ENCODE results near the gene SGTB. TPM values are rescaled to one million over a fixed set of nuclear protein-coding genes. Genes with fewer than 3 reads are reported as not detected.
A peak's percentile ranks its signal among the peaks of the same experiment; 100 is the strongest.

SGTB gene
- total RNA-seq, 1 donor from 2014 or later, result 6.4 TPM

DNA sequence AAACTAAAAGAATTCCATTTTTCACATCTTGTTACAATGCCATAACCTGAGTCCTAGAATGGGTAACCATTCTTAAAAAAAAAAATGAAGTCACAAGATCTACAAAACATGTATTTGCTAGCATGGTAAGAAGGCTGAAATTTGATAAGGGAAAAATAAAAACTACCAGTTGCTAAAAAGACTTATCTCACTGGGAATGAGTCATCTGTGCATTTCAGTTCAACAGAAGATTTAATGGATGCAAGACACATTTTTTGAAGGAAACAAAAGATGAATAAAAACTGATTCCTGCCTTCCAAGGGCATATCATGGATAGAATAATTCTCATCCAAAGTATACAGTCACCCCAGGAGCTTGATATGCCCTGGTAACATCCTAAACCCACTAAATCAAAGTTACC is 47.2 kb downstream of the SGTB start:
- peaks cover 0 to 23% of the 10 kb centered on the region in 2 donors for H3K36me3 ChIP-seq
- intact Hi-C loops (cut with DNase I), result no loop called here
- DNase-seq (ENCODE audit: extremely low spot score in 2 of 2), result no peak
- no peak overlapping the region for H3K27ac ChIP-seq
- H3K27me3 ChIP-seq, result no peaks in the 10 kb centered on the region
- no peaks in the 10 kb centered on the region for H3K4me1 ChIP-seq
- no peak overlapping the region for H3K4me3 ChIP-seq
- H3K9me3 ChIP-seq, result no peaks in the 10 kb centered on the region
- no peak for TF ChIP-seq POLR2A (IDR thresholded peaks at IDR 0.05)
- TF ChIP-seq CTCF (IDR thresholded peaks at IDR 0.05), result no peak
- TF ChIP-seq POLR2AphosphoS5 (IDR thresholded peaks at IDR 0.05; ENCODE audit: insufficient read depth in 1 of 2, low read depth in 1 of 2), result no peak

- no peaks in the 10 kb centered on the region for H3K4me1 ChIP-seq
- no peaks in the 10 kb centered on the region for H3K9me3 ChIP-seq
- intact Hi-C loops (cut with DNase I), result no loop called here
- no peak overlapping the region for H3K4me3 ChIP-seq
- H3K36me3 ChIP-seq, result peaks cover 0 to 24% of the 10 kb centered on the region in 2 donors
- no peak for DNase-seq (ENCODE audit: extremely low spot score in 2 of 2)
- TF ChIP-seq CTCF (IDR thresholded peaks at IDR 0.05), result no peak
- TF ChIP-seq POLR2AphosphoS5 (IDR thresholded peaks at IDR 0.05; ENCODE audit: insufficient read depth in 1 of 2, low read depth in 1 of 2), result no peak
- no peak for TF ChIP-seq POLR2A (IDR thresholded peaks at IDR 0.05)
- H3K27ac ChIP-seq, result no peak overlapping the region
- H3K27me3 ChIP-seq, result no peaks in the 10 kb centered on the region
Measured at GRCh38 chr5:65672796-65673195, 49.1 kb downstream of the SGTB start.

- Histone ChIP-seq H3K4me1 (no peaks in the 10 kb centered on the region), H3K27me3 (no peaks in the 10 kb centered on the region), H3K27ac (no peak overlapping the region), H3K4me3 (no peak overlapping the region), H3K36me3 (peaks cover 0 to 33% of the 10 kb centered on the region in 2 donors), H3K9me3 (no peaks in the 10 kb centered on the region)
- intact Hi-C loops (cut with DNase I), result no loop called here
- TF ChIP-seq POLR2AphosphoS5 (IDR thresholded peaks at IDR 0.05; ENCODE audit: insufficient read depth in 1 of 2, low read depth in 1 of 2) (no peak), POLR2A (IDR thresholded peaks at IDR 0.05) (no peak), CTCF (IDR thresholded peaks at IDR 0.05) (no peak)
- no peak for DNase-seq (ENCODE audit: extremely low spot score in 2 of 2)
Measured at GRCh38 chr5:65668696-65669095, 53.2 kb downstream of the SGTB start.

DNA sequence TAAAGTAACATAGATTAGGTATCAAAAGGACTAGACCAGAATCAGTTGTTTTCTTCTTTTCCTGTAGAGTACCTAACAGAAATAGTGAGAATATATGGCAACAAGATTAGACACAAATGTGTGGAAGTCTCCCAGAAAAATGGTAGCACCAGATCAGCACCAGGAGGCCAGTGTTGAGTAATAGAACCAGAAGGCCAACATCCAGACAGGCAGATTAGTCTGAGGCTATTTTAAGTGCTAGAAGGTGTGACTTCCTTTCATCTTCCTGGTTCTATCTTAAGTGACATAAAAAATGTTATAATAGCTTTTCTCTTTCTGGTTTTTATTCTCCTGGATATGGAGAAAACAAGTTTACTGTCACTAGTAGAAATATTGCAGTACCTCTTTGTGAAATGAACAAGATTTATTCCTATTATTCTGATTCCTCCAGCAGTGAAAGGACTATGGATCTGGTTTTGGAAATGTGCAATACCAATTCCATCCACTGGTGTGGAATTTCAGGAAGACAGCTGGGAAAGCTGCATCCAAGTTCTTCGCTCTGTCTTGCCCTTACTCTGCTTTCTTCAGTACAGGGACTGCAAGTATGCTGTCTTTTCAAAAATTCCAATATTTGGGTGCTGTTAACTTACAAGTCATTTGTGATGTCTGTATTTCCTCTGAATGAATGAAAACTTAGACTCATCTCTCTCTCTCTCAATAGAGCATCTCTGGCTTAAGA is 57.9 kb downstream of the SGTB start:
- Histone ChIP-seq H3K4me3 (no peak overlapping the region), H3K27me3 (no peaks in the 10 kb centered on the region), H3K9me3 (no peaks in the 10 kb centered on the region), H3K27ac (no peak overlapping the region), H3K4me1 (no peaks in the 10 kb centered on the region), H3K36me3 (peaks cover 0 to 17% of the 10 kb centered on the region in 2 donors)
- TF ChIP-seq CTCF (IDR thresholded peaks at IDR 0.05) (peak in 1 of 3 experiments; percentile 15), POLR2AphosphoS5 (IDR thresholded peaks at IDR 0.05; ENCODE audit: insufficient read depth in 1 of 2, low read depth in 1 of 2) (no peak)
- intact Hi-C loops (cut with DNase I), result no loop called here
- DNase-seq (ENCODE audit: extremely low spot score in 2 of 2), result no peak

- Histone ChIP-seq H3K36me3 (peaks cover 0 to 17% of the 10 kb centered on the region in 2 donors), H3K4me1 (no peaks in the 10 kb centered on the region), H3K27me3 (no peaks in the 10 kb centered on the region), H3K27ac (no peak overlapping the region), H3K9me3 (no peaks in the 10 kb centered on the region), H3K4me3 (no peak overlapping the region)
- TF ChIP-seq CTCF (IDR thresholded peaks at IDR 0.05) (no peak), POLR2AphosphoS5 (IDR thresholded peaks at IDR 0.05; ENCODE audit: insufficient read depth in 1 of 2, low read depth in 1 of 2) (no peak), POLR2A (IDR thresholded peaks at IDR 0.05) (no peak)
- intact Hi-C loops (cut with DNase I), result no loop called here
- no peak for DNase-seq (ENCODE audit: extremely low spot score in 2 of 2)
Measured at GRCh38 chr5:65654713-65655112, 67.2 kb downstream of the SGTB start.
